Neural cell (in vitro differentiated cells): Measurements from ENCODE around the gene MED14. TPM values are rescaled to one million over a fixed set of nuclear protein-coding genes. Genes with fewer than 3 reads are reported as not detected.

ENCODE experiments used
- H2AFZ ChIP-seq: fragments of 200-600, 300-800 bp; sonication (generic), shearing (Covaris generic); 2 replicates; pipeline ENCODE4 v1.6.0; 2014; ENCODE audit warnings: low read depth, mild to moderate bottlenecking, antibody characterized with exemption, low read length, moderate library complexity
- H3F3A ChIP-seq: fragments of 200-600 bp; shearing (Covaris generic); 2 replicates; pipeline ENCODE4 v1.6.1; 2016; ENCODE audit warnings: mild to moderate bottlenecking, moderate library complexity, mixed read lengths, antibody characterized with exemption, low read length; ENCODE audit not compliant: insufficient read depth, poor library complexity, severe bottlenecking
- H3K27ac ChIP-seq: fragments of 200-600, 300-800 bp; sonication (generic), shearing (Covaris generic); 2 replicates; pipeline ENCODE4 v1.5.1; 2014; ENCODE audit warnings: mild to moderate bottlenecking, low read length, moderate library complexity
- H3K27me3 ChIP-seq: fragments of 300-800, 200-600 bp; sonication (generic), shearing (Covaris generic); 2 replicates; pipeline ENCODE4 v1.6.0; 2014; ENCODE audit warnings: mild to moderate bottlenecking, low read depth, low read length, moderate library complexity; ENCODE audit not compliant: insufficient read depth
- H3K36me3 ChIP-seq: fragments of 300-800, 200-600 bp; sonication (generic), shearing (Covaris generic); 2 replicates; pipeline ENCODE4 v1.5.1; 2014; ENCODE audit warnings: mild to moderate bottlenecking, antibody characterized with exemption, low read length, moderate library complexity; ENCODE audit not compliant: insufficient read depth
- H3K4me2 ChIP-seq: fragments of 300-800, 200-600 bp; sonication (generic), shearing (Covaris generic); 2 replicates; pipeline ENCODE4 v1.6.0; 2014; ENCODE audit warnings: mild to moderate bottlenecking, low read length
- H3K4me3 ChIP-seq: fragments of 300-800, 200-600 bp; sonication (generic), shearing (Covaris generic); 2 replicates; pipeline ENCODE4 v1.5.1; 2014; ENCODE audit warnings: mild to moderate bottlenecking, low read length, moderate library complexity
- H3K79me2 ChIP-seq: fragments of 200-600 bp; shearing (Covaris generic); replicated peaks from 2 replicates; pipeline ENCODE4 v1.6.0; 2014; ENCODE audit warnings: mild to moderate bottlenecking, low read length, moderate library complexity; ENCODE audit not compliant: insufficient read depth
- H3K9ac ChIP-seq: fragments of 300-800, 200-600 bp; sonication (generic), shearing (Covaris generic); 2 replicates; pipeline ENCODE4 v1.6.1; 2016; ENCODE audit warnings: mild to moderate bottlenecking, low read length, mixed read lengths
- H3K9me2 ChIP-seq: fragments of 200-600 bp; shearing (Covaris generic); 2 replicates; pipeline ENCODE4 v1.6.1; 2016; ENCODE audit warnings: mild to moderate bottlenecking, low read length, mixed read lengths; ENCODE audit not compliant: insufficient read depth
- H3K9me3 ChIP-seq: fragments of 200-600, 300-800 bp; sonication (generic), shearing (Covaris generic); 2 replicates; pipeline ENCODE4 v1.6.1; 2016; ENCODE audit warnings: mild to moderate bottlenecking, mixed run types, low read length, moderate library complexity, mixed read lengths
- H4K20me1 ChIP-seq: fragments of 200-600 bp; shearing (Covaris generic); 2 replicates; pipeline ENCODE4 v1.6.1; 2016; ENCODE audit warnings: mild to moderate bottlenecking, mixed run types; ENCODE audit not compliant: insufficient read depth
- CTCF ChIP-seq: fragments of 450-650 bp; IDR thresholded peaks from 2 replicates; pipeline ENCODE4 v1.5.1; 2014; ENCODE audit warnings: antibody characterized with exemption, mild to moderate bottlenecking, moderate library complexity; ENCODE audit not compliant: poor library complexity, severe bottlenecking
- EP300 ChIP-seq: fragments of 450-650 bp; conservative IDR thresholded peaks from 2 replicates; pipeline ENCODE4 v1.6.1; 2014; ENCODE audit warnings: antibody characterized with exemption, mild to moderate bottlenecking, moderate library complexity; ENCODE audit not compliant: poor library complexity, severe bottlenecking
- EZH2 ChIP-seq: fragments of 200-600, 300-800 bp; shearing (Covaris generic), sonication (generic); IDR thresholded peaks from 2 replicates; pipeline ENCODE4 v1.6.1; 2014; ENCODE audit warnings: antibody characterized with exemption, low read length, borderline replicate concordance, mild to moderate bottlenecking; ENCODE audit not compliant: insufficient read depth, poor library complexity, severe bottlenecking
- MXI1 ChIP-seq: fragments of 450-650 bp; conservative IDR thresholded peaks from 2 replicates; pipeline ENCODE4 v1.6.1; 2014; ENCODE audit warnings: antibody characterized with exemption, mild to moderate bottlenecking; ENCODE audit not compliant: poor library complexity, severe bottlenecking
- POLR2AphosphoS5 ChIP-seq: IDR thresholded peaks from 2 replicates; pipeline ENCODE4 v1.6.1; 2012
- RAD21 ChIP-seq: fragments of 450-650 bp; conservative IDR thresholded peaks from 2 replicates; pipeline ENCODE4 v1.6.1; 2014; ENCODE audit warnings: antibody characterized with exemption, mild to moderate bottlenecking, moderate library complexity
- REST ChIP-seq: IDR thresholded peaks from 2 replicates; pipeline ENCODE4 v1.6.1; 2012; ENCODE audit warnings: borderline replicate concordance
- SMC3 ChIP-seq: fragments of 450-650 bp; conservative IDR thresholded peaks from 2 replicates; pipeline ENCODE4 v1.6.1; 2014; ENCODE audit warnings: antibody characterized with exemption, mild to moderate bottlenecking, moderate library complexity; ENCODE audit not compliant: poor library complexity
- TAF1 ChIP-seq: IDR thresholded peaks from 2 replicates; pipeline ENCODE4 v1.6.1; 2012; ENCODE audit warnings: low read depth
- polyA minus RNA-seq: library from RNA; depleted of rRNA, polyadenylated mRNA; stranded (reverse); fragments of >200 nt; gene quantifications from 2 replicates; pipeline ENCODE4 v1.2.3, GENCODE V29; 2014
- polyA plus RNA-seq: library from polyadenylated mRNA; depleted of rRNA; stranded (reverse); fragments of >200 nt; gene quantifications from 2 replicates; pipeline ENCODE4 v1.2.3, GENCODE V29; 2014

The MED14 gene
- polyA plus RNA-seq: 15.0 and 22.4 TPM in 2 replicates
- 27.8 and 57.8 TPM in 2 replicates for polyA minus RNA-seq

- Histone ChIP-seq H3K27ac (peak within 1 kb of the TSS; percentile 90), H3K4me3 (peak within 1 kb of the TSS; percentile 72), H3F3A (no peaks in the 10 kb centered on the region), H3K9me3 (no peaks in the 10 kb centered on the region), H2AFZ (peak within 1 kb of the TSS; percentile 45), H3K27me3 (no peaks in the 10 kb centered on the region), H3K9ac (peak within 1 kb of the TSS; percentile 76), H4K20me1 (no peaks in the 10 kb centered on the region), H3K36me3 (no peaks in the 10 kb centered on the region), H3K79me2 (peaks cover 32% of the 10 kb centered on the region), H3K9me2 (no peaks in the 10 kb centered on the region), H3K4me2 (peak within 1 kb of the TSS; percentile 73)
- TF ChIP-seq EP300: peak; percentile 54
- TF ChIP-seq EZH2: no peak
- peak; percentile 54 for TF ChIP-seq SMC3
- no peak for TF ChIP-seq REST
- TF ChIP-seq TAF1: peak; percentile 60
- TF ChIP-seq CTCF: peak; percentile 68
- peak; percentile 34 for TF ChIP-seq RAD21
- peak; percentile 5 for TF ChIP-seq MXI1
- TF ChIP-seq POLR2AphosphoS5: peak; percentile 76
These were observed at the start of gene MED14 for GRCh38 chrX:40735325-40736169. TSS of gene MED14 (minus strand) at chrX:40735542. CDS start at chrX:40735412, 130 bp downstream.

GRCh38 chrX:40784516-40785151 is 49.3 kb upstream of the MED14 start:
- no peaks in the 10 kb centered on the region for H3K79me2 ChIP-seq
- H2AFZ ChIP-seq: no peak overlapping the region
- no peak for TF ChIP-seq MXI1
- TF ChIP-seq RAD21: no peak
- no peak for TF ChIP-seq POLR2AphosphoS5
- TF ChIP-seq EZH2: no peak
- no peak for TF ChIP-seq REST
- TF ChIP-seq TAF1: no peak
- TF ChIP-seq EP300: no peak
- TF ChIP-seq SMC3: no peak
- TF ChIP-seq CTCF: no peak
- no peaks in the 10 kb centered on the region for H4K20me1 ChIP-seq
- no peaks in the 10 kb centered on the region for H3K36me3 ChIP-seq
- H3K9me2 ChIP-seq: no peaks in the 10 kb centered on the region
- no peaks in the 10 kb centered on the region for H3F3A ChIP-seq
- H3K4me2 ChIP-seq: no peak overlapping the region
- no peaks in the 10 kb centered on the region for H3K27me3 ChIP-seq
- H3K27ac ChIP-seq: no peak overlapping the region
- no peaks in the 10 kb centered on the region for H3K9me3 ChIP-seq
- H3K9ac ChIP-seq: no peak overlapping the region
- H3K4me3 ChIP-seq: no peak overlapping the region
